Chondrocyte (in vitro differentiated cells): ENCODE measurements around the gene SERP2. TPM values are rescaled to one million over a fixed set of nuclear protein-coding genes. Genes with fewer than 3 reads are reported as not detected.

Experiments used
- DNase-seq: peaks from one replicate; pipeline ENCODE4 v3.0.0; 2021; ENCODE audit warnings: mixed read lengths, low spot score
- H3K27ac Mint-ChIP-seq: one replicate; pipeline ENCODE4 v1.8.0; 2021; ENCODE audit warnings: mild to moderate bottlenecking, moderate library complexity, mixed read lengths; ENCODE audit not compliant: unreplicated experiment
- H3K27me3 Mint-ChIP-seq: 2 replicates; pipeline ENCODE4 v1.8.0; 2021; ENCODE audit warnings: low read depth, mixed read lengths
- H3K36me3 Mint-ChIP-seq: 2 replicates; pipeline ENCODE4 v1.8.0; 2021; ENCODE audit warnings: low read depth, mixed read lengths
- H3K4me1 Mint-ChIP-seq: 2 replicates; pipeline ENCODE4 v1.8.0; 2021; ENCODE audit warnings: low read depth, mild to moderate bottlenecking, mixed read lengths
- H3K4me3 Mint-ChIP-seq: one replicate; pipeline ENCODE4 v1.8.0; 2021; ENCODE audit warnings: mild to moderate bottlenecking, moderate library complexity, mixed read lengths; ENCODE audit not compliant: unreplicated experiment
- H3K9me3 Mint-ChIP-seq: 2 replicates; pipeline ENCODE4 v1.8.0; 2021; ENCODE audit warnings: low read depth, mixed read lengths
- total RNA-seq: library from RNA; stranded (reverse); gene quantifications from 3 replicates; pipeline ENCODE4 v1.2.1, GENCODE V29; 2021
- TF ChIP-seq, protein P1 (sequence below): fragments of 200-600 bp; sonication (generic); IDR thresholded peaks from 2 replicates; pipeline ENCODE4 v1.5.0; 2021; ENCODE audit warnings: antibody characterized with exemption, mild to moderate bottlenecking, moderate library complexity

The SERP2 gene
- total RNA-seq, 1 donor from 2014 or later: 6.7 TPM

DNA sequence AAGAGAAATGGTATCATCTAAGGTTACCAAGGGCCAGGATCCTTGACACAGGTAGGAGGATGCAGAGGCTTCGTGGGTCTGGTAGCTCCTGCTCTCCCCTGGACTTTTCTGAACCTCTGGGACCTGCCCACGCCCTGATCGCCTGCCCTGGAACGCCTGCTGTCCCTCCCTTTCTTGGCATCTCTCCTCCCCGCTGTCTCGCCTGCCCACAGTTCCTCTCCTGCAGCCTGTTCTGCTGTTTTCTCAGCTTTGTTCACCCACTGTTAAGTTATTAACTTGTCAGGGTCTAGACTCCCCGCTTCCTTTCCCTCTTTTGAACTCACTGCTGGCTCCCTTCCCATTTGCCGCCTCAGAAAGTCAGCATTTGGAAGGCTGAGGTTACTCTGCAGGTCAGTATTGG, 19.8 kb downstream of the SERP2 start:
- TF ChIP-seq, protein P1, sequence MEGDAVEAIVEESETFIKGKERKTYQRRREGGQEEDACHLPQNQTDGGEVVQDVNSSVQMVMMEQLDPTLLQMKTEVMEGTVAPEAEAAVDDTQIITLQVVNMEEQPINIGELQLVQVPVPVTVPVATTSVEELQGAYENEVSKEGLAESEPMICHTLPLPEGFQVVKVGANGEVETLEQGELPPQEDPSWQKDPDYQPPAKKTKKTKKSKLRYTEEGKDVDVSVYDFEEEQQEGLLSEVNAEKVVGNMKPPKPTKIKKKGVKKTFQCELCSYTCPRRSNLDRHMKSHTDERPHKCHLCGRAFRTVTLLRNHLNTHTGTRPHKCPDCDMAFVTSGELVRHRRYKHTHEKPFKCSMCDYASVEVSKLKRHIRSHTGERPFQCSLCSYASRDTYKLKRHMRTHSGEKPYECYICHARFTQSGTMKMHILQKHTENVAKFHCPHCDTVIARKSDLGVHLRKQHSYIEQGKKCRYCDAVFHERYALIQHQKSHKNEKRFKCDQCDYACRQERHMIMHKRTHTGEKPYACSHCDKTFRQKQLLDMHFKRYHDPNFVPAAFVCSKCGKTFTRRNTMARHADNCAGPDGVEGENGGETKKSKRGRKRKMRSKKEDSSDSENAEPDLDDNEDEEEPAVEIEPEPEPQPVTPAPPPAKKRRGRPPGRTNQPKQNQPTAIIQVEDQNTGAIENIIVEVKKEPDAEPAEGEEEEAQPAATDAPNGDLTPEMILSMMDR: no peak

DNA sequence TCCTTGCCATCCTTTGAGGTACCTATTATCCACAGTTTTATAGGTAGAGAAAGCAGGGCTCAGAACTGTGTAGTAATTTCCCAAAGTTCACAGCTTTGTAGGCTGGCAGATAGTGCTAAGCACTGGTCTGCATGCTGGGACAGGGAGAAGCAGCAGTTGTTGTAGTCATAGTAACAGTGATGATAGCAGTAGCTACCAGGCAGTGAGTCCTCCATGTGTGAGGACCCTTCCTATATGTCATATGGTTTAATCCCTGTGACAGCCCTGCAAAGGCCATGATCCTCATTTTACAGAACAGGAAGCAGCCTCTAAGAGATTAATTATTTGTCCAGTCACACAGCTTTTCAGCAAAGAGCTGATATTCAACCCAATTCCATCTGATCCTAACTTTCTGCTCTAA, 21.0 kb downstream of the SERP2 start:
- TF ChIP-seq, protein P1: no peak
- Mint-ChIP-seq H3K27me3 (no peaks in the 10 kb centered on the region), H3K9me3 (no peaks in the 10 kb centered on the region), H3K36me3 (peaks cover 3% of the 10 kb centered on the region), H3K4me1 (peaks cover 29% of the 10 kb centered on the region), H3K4me3 (no peak overlapping the region), H3K27ac (no peak overlapping the region)
- DNase-seq: no peak

More for the DNA sequence above, 19.8 kb downstream of the SERP2 start:
- Mint-ChIP-seq H3K9me3 (no peaks in the 10 kb centered on the region), H3K27ac (no peak overlapping the region), H3K4me1 (peaks cover 36% of the 10 kb centered on the region), H3K36me3 (peaks cover 3% of the 10 kb centered on the region), H3K27me3 (no peaks in the 10 kb centered on the region), H3K4me3 (no peak overlapping the region)
- DNase-seq: no peak

DNA sequence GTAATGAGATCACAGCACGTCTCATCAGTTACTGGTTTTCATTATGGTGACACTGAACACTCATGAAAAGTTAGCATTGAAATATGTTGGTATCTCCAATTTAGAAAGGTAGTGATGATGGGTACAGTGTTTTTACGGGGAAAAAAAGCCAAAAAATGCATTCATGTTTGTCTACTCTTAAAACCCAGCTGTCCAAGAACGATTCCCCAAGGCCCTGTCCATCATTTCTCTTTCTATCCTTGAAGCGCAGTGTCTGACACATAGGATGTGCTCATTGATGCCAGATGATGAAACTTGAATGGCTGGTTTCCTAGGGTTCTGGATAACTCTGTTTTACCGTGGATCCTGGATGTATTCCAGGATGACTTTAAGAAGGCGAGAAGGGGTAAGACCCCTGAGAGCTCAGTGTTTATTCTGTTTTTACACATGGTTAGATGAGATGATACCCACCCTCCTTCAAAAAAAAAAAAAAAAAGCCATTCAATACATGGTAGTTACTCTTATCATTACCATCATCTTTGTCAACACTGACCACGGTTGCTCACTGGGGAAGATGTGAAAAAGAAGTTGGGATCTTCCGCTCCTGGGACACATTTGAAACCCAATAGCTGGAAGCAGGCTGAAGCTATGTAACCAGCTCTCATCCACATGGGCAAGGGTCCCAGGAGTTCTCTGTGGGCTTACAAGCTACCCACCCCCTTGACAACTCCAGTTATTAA, 22.5 kb downstream of the SERP2 start:
- no peaks in the 10 kb centered on the region for H3K9me3 Mint-ChIP-seq
- H3K4me1 Mint-ChIP-seq: peaks cover 29% of the 10 kb centered on the region
- no peak overlapping the region for H3K4me3 Mint-ChIP-seq
- no peaks in the 10 kb centered on the region for H3K36me3 Mint-ChIP-seq
- no peaks in the 10 kb centered on the region for H3K27me3 Mint-ChIP-seq
- DNase-seq: no peak
- no peak overlapping the region for H3K27ac Mint-ChIP-seq
- TF ChIP-seq, protein P1: no peak

DNA sequence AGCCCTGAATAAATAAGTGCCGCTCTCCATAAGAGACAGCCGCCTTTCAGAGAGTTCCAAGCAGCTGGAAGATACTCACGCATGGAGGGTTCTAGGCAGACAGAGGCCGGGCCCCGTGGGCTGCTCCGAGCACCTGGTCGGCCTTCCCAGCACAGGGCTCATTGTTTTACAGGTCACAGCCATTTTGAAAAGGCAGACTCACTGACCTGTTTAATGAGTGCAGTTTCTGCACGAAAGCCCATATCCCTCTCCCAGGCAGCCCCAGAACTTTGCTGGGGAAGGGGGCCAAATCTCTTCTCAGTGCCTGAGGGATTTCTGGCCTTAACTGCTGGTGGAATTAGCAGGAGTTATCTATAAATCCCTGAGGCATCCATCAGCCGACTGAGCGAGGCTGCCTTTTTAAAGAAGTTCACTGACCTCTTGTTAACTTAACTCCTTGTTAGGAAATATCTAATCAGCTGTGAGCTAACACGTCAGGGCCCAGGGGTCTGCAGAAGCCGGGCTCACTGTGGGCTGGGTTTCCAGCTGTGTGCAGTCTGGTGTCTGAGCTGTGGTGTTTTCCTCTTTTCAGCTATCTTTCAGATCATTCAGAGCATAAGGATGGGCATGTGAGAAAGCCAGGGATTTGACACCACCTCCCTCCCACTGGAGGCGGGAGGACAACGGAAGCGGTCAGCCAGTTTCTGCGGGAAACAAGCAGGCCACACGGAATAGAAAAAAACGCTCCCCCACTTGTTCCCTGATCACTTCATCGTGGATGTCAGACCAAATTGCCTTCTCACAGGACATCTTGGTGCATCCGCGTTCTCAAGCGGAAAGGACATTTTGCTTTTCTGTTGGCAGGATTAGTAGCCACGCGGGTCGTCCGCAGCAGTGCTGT, 23.3 kb downstream of the SERP2 start:
- Mint-ChIP-seq H3K4me1 (peaks cover 29% of the 10 kb centered on the region), H3K27me3 (no peaks in the 10 kb centered on the region), H3K27ac (no peak overlapping the region), H3K4me3 (no peak overlapping the region), H3K9me3 (no peaks in the 10 kb centered on the region), H3K36me3 (no peaks in the 10 kb centered on the region)
- TF ChIP-seq, protein P1: no peak
- no peak for DNase-seq

DNA sequence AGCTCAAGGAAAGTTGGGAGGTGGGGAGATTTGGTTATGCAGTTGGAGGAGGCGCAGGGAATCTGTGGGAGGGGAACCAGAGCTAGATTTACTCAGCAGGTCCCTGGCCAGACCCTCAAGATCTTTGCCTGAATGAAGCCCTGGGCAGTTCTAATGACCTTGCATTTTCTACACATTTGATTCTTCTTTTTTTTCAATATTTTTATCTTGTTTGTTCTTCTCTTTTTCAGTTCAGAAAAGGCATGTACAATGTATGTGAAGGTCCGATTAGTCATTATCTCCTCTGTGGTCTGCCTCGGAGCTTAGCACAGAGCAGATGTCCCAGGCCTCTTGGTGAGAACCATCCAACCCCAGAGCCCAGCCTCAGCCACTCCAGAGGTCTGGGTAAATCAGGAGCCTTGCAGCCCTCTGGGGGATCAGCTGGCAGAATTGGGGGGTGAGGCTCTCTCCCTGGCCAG, 24.2 kb downstream of the SERP2 start:
- Mint-ChIP-seq H3K36me3 (no peaks in the 10 kb centered on the region), H3K9me3 (no peaks in the 10 kb centered on the region), H3K4me3 (no peak overlapping the region), H3K4me1 (peaks cover 29% of the 10 kb centered on the region), H3K27me3 (no peaks in the 10 kb centered on the region), H3K27ac (no peak overlapping the region)
- DNase-seq: no peak
- TF ChIP-seq, protein P1: no peak
